IPS DF 6.9 (cell line): Measurements from ENCODE around the gene POU3F1.

Experiments used
- DNase-seq: peaks from one replicate; pipeline ENCODE4 v3.0.0-alpha.2; 2013; ENCODE audit warnings: low read depth, low spot score
- H3K27ac ChIP-seq: one replicate; pipeline ENCODE4 v1.5.1; 2013; ENCODE audit warnings: low read length, control low read depth
- H3K27me3 ChIP-seq: 2 replicates; pipeline ENCODE4 v1.6.1; 2013; ENCODE audit warnings: mild to moderate bottlenecking, low read length; ENCODE audit not compliant: control insufficient read depth, insufficient read depth
- H3K36me3 ChIP-seq: 2 replicates; pipeline ENCODE4 v1.6.1; 2013; ENCODE audit warnings: low read length; ENCODE audit not compliant: control insufficient read depth, insufficient read depth
- H3K4me1 ChIP-seq: 2 replicates; pipeline ENCODE4 v1.6.1; 2013; ENCODE audit warnings: low read length; ENCODE audit not compliant: control insufficient read depth, insufficient read depth
- H3K4me3 ChIP-seq: 2 replicates; pipeline ENCODE4 v1.5.1; 2013; ENCODE audit warnings: mild to moderate bottlenecking, low read length
- H3K9me3 ChIP-seq: 2 replicates; pipeline ENCODE4 v1.6.1; 2013; ENCODE audit warnings: low read length, inconsistent platforms; ENCODE audit not compliant: control insufficient read depth, insufficient read depth
- WGBS: extraction: QIAGEN DNeasy Blood & Tissue Kit; methylation state at CpG from one replicate; pipeline ENCODE4 v1.1.7; 2013; ENCODE audit warnings: mixed read lengths, missing lambda C conversion rate; ENCODE audit not compliant: insufficient read length, insufficient coverage; 5-methylcytosine and 5-hydroxymethylcytosine counted together

POU3F1 gene

GRCh38 chr1:38027201-38028104 lies 19.1 kb downstream of the POU3F1 start:
- WGBS = no CpG with 5 or more reads among the region's 19 CpGs
- H3K36me3 ChIP-seq = peaks cover 10% of the 10 kb centered on the region; the same call in 1 of the 2 replicates
- H3K27ac ChIP-seq = no peak overlapping the region
- no peaks in the 10 kb centered on the region for H3K27me3 ChIP-seq
- peaks cover 15% of the 10 kb centered on the region for H3K4me1 ChIP-seq
- H3K9me3 ChIP-seq = no peaks in the 10 kb centered on the region
- DNase-seq = no peak
- H3K4me3 ChIP-seq = no peak overlapping the region

GRCh38 chr1:38026592-38027200 lies 19.9 kb downstream of the POU3F1 start:
- peaks cover 15% of the 10 kb centered on the region for H3K4me1 ChIP-seq
- no CpG with 5 or more reads among the region's 8 CpGs for WGBS
- H3K9me3 ChIP-seq = no peaks in the 10 kb centered on the region
- no peaks in the 10 kb centered on the region for H3K27me3 ChIP-seq
- peaks cover 12% of the 10 kb centered on the region; the same call in 1 of the 2 replicates for H3K36me3 ChIP-seq
- no peak for DNase-seq
- H3K4me3 ChIP-seq = no peak overlapping the region
- H3K27ac ChIP-seq = no peak overlapping the region

- Histone ChIP-seq H3K4me1 (peaks cover 15% of the 10 kb centered on the region), H3K9me3 (no peaks in the 10 kb centered on the region), H3K27ac (no peak overlapping the region), H3K4me3 (no peak overlapping the region), H3K27me3 (no peaks in the 10 kb centered on the region), H3K36me3 (peaks cover 12% of the 10 kb centered on the region; the same call in 1 of the 2 replicates)
- no CpG with 5 or more reads among the region's 6 CpGs for WGBS
- no peak for DNase-seq
These were observed 20.9 kb downstream of the POU3F1 start for GRCh38 chr1:38025664-38026063.

- no peak overlapping the region for H3K27ac ChIP-seq
- DNase-seq = no peak
- H3K36me3 ChIP-seq = peaks cover 12% of the 10 kb centered on the region; the same call in 1 of the 2 replicates
- peaks cover 13% of the 10 kb centered on the region for H3K4me1 ChIP-seq
- WGBS = no CpG with 5 or more reads among the region's 2 CpGs
- H3K4me3 ChIP-seq = no peak overlapping the region
- no peaks in the 10 kb centered on the region for H3K27me3 ChIP-seq
- H3K9me3 ChIP-seq = no peaks in the 10 kb centered on the region
These were observed 21.4 kb downstream of the POU3F1 start for GRCh38 chr1:38025233-38025632.

GRCh38 chr1:38022810-38023209 lies 23.8 kb downstream of the POU3F1 start:
- Histone ChIP-seq H3K9me3 (no peaks in the 10 kb centered on the region), H3K4me1 (peaks cover 2% of the 10 kb centered on the region; the same call in 1 of the 2 replicates), H3K4me3 (no peak overlapping the region), H3K27me3 (no peaks in the 10 kb centered on the region), H3K27ac (no peak overlapping the region), H3K36me3 (peaks cover 21% of the 10 kb centered on the region; the same call in 1 of the 2 replicates)
- no peak for DNase-seq
- WGBS = no CpG with 5 or more reads among the region's 3 CpGs

- Histone ChIP-seq H3K4me1 (peaks cover under 1% of the 10 kb centered on the region; the same call in 1 of the 2 replicates), H3K27ac (no peak overlapping the region), H3K36me3 (peaks cover 21% of the 10 kb centered on the region; the same call in 1 of the 2 replicates), H3K4me3 (no peak overlapping the region), H3K9me3 (no peaks in the 10 kb centered on the region), H3K27me3 (no peaks in the 10 kb centered on the region)
- DNase-seq = no peak
- WGBS = no CpG with 5 or more reads among the region's 5 CpGs
These were observed 24.6 kb downstream of the POU3F1 start for GRCh38 chr1:38021969-38022368.

- WGBS = no CpG with 5 or more reads among the region's 2 CpGs
- H3K27ac ChIP-seq = no peak overlapping the region
- H3K9me3 ChIP-seq = no peaks in the 10 kb centered on the region
- H3K4me1 ChIP-seq = no peaks in the 10 kb centered on the region
- no peak for DNase-seq
- H3K4me3 ChIP-seq = no peak overlapping the region
- no peaks in the 10 kb centered on the region for H3K27me3 ChIP-seq
- peaks cover 27% of the 10 kb centered on the region; the same call in 1 of the 2 replicates for H3K36me3 ChIP-seq
These were observed 26.2 kb downstream of the POU3F1 start for GRCh38 chr1:38020396-38020795.

GRCh38 chr1:38018864-38019343 lies 27.7 kb downstream of the POU3F1 start:
- H3K36me3 ChIP-seq = peaks cover 30% of the 10 kb centered on the region; the same call in 1 of the 2 replicates
- H3K27me3 ChIP-seq = no peaks in the 10 kb centered on the region
- WGBS = no CpG with 5 or more reads among the region's 6 CpGs
- no peaks in the 10 kb centered on the region for H3K4me1 ChIP-seq
- no peak overlapping the region for H3K27ac ChIP-seq
- H3K9me3 ChIP-seq = no peaks in the 10 kb centered on the region
- no peak overlapping the region for H3K4me3 ChIP-seq
- DNase-seq = no peak

GRCh38 chr1:38015978-38016725 lies 30.4 kb downstream of the POU3F1 start:
- H3K4me3 ChIP-seq = no peak overlapping the region
- peaks cover 27% of the 10 kb centered on the region; the same call in 1 of the 2 replicates for H3K36me3 ChIP-seq
- H3K27ac ChIP-seq = no peak overlapping the region
- no peaks in the 10 kb centered on the region for H3K27me3 ChIP-seq
- no peak for DNase-seq
- H3K4me1 ChIP-seq = no peaks in the 10 kb centered on the region
- no peaks in the 10 kb centered on the region for H3K9me3 ChIP-seq
- no CpG with 5 or more reads among the region's 6 CpGs for WGBS
